Measurements from ENCODE around the gene TPP2.

The TPP2 gene

DNA sequence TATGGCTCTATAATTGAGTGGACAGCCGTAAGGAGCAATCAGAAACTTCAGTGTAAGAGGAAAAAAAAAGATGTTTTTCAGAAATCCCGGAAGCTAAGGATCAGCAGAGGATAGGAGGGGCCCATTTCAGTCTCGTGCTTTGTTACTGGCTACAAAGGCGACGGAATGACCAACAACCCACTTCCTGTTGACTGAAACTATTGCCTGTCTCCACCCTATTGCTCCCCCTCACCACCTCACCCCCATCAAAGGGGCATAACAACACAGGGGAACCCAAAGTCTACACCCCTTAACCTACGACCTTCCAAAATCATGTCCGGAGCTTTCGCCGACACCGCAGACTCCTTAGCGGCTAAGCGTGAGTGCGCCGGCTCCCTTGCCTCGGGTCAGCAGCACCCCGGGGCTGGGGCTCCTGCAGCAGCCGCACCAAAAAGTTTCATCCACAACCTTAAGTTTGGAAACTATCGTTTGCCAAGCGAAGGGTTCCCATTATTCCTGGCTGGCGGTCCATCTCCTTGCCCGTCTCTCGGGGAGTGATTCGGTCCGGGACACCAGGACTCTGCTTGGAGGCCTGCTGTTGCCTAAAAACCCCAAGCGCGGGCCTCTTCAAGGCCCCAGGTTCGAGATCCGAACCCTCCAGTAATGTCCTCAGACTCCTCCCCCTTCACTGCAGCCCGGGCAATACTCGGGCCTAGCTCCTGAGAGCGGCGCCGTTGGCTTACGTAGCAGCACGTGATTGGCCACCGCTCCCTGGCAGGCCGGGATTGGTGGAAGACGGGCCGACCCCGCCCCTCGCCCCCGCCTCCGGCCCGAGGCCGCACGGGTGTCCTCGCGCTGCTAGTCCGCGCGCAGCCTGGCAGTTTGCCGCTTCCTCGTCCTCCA, at the start of gene TPP2:
TPP2 (plus strand) TSS at position 840 of the 882 bp plus-strand sequence. CDS start 53 bp downstream, outside the sequence.
- DNase-seq (ENCODE audit: low read depth), result peak; percentile 96

- DNase-seq (ENCODE audit: low read depth), result no peak
Observed at GRCh38 chr13:102548811-102549210, 48.0 kb upstream of the TPP2 start.

DNA sequence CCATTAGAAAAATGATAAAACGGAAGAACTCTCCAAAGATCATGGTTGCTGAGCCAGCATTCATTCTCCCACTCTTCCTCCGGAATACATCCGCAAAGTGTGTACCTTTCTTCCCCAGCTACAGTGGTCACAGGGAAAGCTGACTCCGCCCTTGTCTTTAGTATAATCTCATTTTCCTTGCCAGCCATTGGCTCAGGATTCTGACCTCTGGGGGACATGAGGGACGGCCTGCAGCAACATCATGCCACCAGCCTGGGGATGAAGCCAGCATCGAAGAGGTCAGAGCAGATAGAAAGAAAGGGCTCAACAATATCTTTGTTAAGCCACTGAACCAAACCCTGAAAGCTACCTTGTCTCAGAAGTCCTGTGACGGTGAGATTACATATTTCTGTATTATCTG, 46.3 kb upstream of the TPP2 start:
- no peak for DNase-seq (ENCODE audit: low read depth)

DNA sequence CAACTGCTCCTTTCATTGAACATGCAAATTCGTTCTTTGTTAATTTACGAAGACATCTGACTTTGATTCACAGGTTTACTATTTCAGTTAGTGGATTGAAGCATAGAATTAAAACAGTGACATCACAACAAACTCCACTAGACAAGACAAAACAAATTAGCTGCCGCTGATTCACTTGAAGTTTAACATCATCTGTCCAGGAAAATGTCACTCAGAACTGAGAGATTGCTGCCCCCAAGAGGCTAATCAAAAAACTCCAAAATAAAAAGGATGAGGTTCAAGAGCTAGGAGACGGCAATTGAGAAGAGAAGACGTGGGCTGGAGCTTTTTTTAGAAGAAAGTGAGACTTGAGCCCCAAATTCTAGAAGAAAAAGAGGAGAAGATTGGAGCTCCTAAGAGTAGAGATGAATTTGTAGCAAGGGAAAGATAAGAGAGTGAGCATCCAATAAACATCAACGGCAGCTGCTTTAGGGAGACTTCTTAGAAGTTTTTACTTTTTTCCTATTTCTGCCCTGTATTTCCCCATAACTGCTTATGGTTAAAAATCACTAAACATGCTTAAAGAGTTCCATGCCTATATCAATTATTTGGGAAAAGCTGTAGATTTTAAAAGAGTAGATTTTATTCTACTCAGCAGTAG, 40.8 kb upstream of the TPP2 start:
- no peak for DNase-seq (ENCODE audit: low read depth)

DNA sequence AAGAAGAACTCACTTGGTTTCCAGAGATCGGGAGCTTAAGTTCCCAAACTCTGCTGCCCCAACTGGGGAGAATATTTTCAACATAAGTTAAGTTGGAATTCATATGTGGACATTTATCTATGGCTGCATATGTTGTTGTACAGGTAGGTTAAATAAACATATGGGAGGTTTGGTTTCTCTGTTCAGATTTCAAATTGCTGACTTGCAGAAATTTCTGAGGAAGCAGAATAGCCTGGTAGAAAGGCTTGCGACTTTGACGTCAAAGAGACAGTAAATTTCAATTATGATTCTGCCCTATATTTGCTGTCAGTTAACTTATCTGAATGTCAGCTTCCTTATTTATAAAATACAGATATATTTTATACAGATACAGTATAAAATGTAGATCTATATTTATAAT, 40.0 kb upstream of the TPP2 start:
- DNase-seq (ENCODE audit: low read depth), result no peak

DNA sequence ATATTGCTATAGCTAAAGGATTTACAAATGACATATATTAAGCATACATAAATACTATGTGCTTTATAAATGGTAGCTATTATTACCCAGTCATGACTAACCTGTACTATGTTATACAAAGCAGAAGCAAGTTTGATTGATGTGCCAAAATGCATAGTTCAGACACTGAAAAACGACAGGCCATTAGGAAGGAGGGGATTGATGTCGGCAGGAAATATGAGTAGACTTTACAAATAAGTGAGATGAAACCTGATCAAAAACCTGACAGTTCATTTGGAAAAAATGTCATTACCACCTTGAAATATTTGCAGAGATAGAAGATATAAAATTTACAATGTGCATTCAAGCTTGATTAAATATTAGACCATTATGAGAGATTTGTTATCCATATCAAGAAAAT, 38.8 kb upstream of the TPP2 start:
- DNase-seq (ENCODE audit: low read depth), result no peak

DNA sequence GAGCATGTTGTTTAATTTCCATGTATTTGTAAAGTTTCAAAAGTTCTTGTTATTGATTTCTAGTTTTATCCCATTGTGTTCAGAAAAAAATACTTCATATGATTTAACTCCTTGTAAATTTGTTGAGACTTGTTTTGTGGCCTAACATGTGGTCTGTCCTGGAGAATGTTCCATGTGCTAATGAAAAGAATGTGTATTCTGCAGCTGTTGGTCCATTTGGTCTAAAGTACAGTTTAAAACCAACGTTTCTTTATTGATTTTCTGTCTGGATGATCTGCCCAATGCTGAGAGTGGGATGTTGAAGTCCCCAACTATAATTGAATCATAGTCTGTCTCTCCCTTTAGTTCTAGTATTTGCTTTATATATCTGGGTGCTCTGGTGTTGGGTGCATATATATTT, 34.9 kb upstream of the TPP2 start:
- DNase-seq (ENCODE audit: low read depth), result no peak

DNA sequence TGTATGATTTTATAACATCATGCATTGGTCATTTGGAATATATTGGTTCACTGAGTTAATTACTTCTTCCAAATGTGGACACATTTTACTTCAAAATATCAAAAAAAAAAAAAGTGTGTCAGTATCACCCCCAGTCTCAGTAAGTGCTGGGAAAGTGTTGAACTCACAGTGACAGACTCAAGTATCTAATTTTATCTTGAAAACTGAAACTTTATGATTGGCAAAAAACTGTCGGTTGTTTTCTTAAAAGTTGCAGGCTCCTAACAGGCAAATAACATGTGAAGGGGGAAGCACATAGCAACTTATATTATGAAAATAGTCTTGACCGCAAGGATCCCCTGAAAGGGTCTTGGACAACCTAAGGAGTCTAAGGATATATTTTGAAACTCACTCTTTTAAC, 33.5 kb upstream of the TPP2 start:
- no peak for DNase-seq (ENCODE audit: low read depth)

- no peak for DNase-seq (ENCODE audit: low read depth)
Observed at GRCh38 chr13:102564564-102564963, 32.2 kb upstream of the TPP2 start.

DNA sequence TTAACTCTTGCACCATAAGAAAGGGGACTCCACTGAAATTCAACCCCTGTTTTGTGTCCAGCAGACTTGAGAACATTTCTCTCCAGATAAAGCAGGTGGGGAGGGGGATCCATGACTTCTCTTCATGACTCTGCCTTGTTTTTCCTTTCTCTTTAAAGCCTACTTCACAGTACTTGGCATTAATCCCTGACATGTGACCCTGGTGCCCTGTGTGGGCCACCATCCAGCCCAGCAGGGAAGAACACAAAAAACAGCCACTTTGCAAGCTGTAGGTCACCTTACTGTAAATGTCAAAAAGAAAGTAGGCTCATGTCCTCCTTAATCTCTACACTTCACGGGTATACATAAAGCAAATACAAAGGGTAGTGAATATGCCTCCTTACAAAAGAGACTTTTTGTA, 30.3 kb upstream of the TPP2 start:
- no peak for DNase-seq (ENCODE audit: low read depth)

DNA sequence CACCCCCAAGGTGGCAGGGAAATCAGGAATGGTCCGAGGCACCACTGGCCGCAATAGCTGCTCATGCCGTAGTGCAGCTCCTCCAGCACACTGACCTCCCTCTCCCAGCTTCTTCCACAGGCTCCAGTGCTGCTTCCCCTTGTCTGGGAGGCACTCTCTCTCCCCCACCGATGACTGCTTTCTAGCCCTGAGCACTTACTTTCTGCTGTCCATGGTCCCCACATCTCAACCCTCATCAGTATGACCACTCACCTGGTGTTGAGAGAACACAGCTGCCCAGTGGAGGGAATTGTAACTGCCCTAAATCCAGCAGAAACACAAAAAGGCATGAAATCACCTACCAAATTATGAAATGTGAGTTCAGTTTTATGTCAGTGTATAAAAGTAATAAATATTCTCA, 28.9 kb upstream of the TPP2 start:
- no peak for DNase-seq (ENCODE audit: low read depth)

DNA sequence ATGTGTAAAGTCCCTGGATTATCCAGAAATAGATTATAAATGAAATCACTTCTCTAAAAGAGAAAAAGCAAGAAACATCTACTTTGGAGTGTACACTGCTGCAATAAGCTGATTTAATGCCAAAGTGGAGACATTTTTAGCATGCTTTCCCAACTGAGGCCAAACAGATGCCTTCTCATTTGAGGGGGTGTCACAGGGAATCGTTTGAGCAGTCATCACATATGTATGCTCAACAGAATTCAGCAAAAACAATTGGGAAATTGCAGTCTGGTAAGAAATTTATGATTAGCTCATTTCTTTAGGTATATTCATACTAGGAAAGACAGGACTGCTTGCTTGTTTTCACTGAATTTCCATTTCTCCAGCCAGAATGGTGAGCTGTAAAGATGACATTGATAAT, 27.3 kb upstream of the TPP2 start:
- DNase-seq (ENCODE audit: low read depth), result no peak

- no peak for DNase-seq (ENCODE audit: low read depth)
Observed at GRCh38 chr13:102571075-102571474, 25.7 kb upstream of the TPP2 start.

GRCh38 chr13:102572323-102572722, 24.5 kb upstream of the TPP2 start:
- no peak for DNase-seq (ENCODE audit: low read depth)

DNA sequence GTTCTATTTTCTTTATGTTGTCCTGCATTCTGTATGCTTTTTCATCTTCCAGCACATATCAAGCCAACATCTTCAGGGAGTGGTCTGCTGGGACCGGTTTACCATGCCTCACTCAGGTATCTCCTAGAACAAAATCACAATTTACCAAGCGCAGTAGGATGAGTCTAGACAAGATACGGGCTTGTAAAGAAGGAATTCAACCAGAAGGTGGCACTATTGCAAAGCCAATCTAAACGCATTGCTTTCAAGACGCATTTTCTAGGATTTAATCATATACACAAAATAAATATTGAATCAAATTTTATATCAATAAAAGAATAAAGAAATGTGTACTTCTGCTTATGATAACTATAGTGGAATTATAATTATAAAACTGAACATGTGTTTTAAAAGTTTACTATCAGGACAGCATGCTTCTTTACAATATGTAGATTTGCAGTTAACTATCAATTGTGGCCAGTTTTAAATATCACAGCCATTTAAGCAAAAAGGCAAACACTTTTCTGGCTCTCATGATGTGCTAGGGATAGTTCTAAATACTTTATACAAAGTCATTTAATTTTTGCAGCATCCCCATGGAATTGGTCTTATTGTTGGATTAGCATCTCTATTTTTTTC, 16.1 kb upstream of the TPP2 start:
- peak; percentile 21 for DNase-seq (ENCODE audit: low read depth)

GRCh38 chr13:102582256-102582655, 14.5 kb upstream of the TPP2 start:
- no peak for DNase-seq (ENCODE audit: low read depth)

GRCh38 chr13:102584434-102584833, 12.4 kb upstream of the TPP2 start:
- no peak for DNase-seq (ENCODE audit: low read depth)

- DNase-seq (ENCODE audit: low read depth), result no peak
Observed at GRCh38 chr13:102586615-102587014, 10.2 kb upstream of the TPP2 start.

DNA sequence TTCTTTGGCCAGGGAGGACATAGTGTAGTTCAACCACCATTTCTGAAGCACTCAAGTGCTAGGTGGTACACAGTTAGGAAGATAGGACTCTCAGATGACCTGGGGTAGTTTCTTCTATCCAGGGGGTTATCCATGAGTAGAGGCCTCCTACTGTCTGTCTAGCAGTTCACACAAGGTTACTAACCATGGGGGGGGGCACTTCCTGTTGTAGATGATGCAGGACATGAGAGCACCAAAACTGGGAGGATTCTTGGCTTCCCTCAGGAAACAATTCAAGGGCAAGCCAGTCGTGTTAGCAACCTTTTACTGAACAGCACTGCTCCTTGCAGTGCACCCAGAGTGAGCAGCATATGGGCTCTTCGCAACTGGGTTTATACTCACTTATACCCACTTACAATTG, 8.9 kb upstream of the TPP2 start:
- DNase-seq (ENCODE audit: low read depth), result no peak

DNA sequence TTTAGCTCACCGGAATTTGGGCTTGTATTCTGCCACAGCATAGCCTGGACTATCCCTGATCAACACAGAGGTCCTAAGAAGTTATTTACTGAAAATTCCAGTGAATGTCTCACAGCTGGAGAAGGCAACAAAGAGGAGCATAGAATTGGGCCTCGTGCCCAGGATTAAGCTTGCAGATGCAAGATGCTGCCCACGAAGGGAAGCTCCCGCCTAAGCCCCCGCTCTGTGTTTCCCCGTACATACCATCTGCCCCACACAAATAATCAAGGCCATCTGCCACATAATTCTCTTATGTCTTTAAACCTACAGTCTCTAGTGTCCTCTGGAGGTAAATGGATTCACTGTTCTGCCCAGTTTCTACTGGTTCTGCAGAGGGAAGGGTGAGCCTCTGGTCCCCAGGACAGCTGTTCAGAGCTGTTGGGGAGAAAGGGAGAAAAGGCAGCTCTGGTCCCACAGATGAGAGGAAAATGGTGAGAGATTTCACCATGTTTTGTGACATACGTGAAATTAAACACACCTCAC, 7.4 kb upstream of the TPP2 start:
- DNase-seq (ENCODE audit: low read depth), result no peak

GRCh38 chr13:102591988-102592781, 4.6 kb upstream of the TPP2 start:
- peak; percentile 63 for DNase-seq (ENCODE audit: low read depth)

GRCh38 chr13:102593466-102593865, 3.3 kb upstream of the TPP2 start:
- DNase-seq (ENCODE audit: low read depth), result no peak
